K562 (cell line): ENCODE results near the gene NMNAT2. TPM values are rescaled to one million over a fixed set of nuclear protein-coding genes. Genes with fewer than 3 reads are reported as not detected.

Experiments
- HDAC6 ChIP-seq: IDR thresholded peaks from 2 replicates; pipeline ENCODE4 v1.6.1; 2012; ENCODE audit warnings: low read depth, mild to moderate bottlenecking, control low read depth, inconsistent platforms, low read length, moderate library complexity
- PRPF4 ChIP-seq: fragments of 200-400 bp; formaldehyde crosslinking; IDR thresholded peaks from one replicate; pipeline ENCODE4 v1.6.1; 2017; ENCODE audit warnings: low read length, low read depth, mild to moderate bottlenecking; ENCODE audit not compliant: insufficient read depth, poor library complexity, severe bottlenecking
- RBM14 ChIP-seq: fragments of 200-400 bp; formaldehyde crosslinking; IDR thresholded peaks from 2 replicates; pipeline ENCODE4 v1.6.1; 2018; ENCODE audit warnings: low read depth, mild to moderate bottlenecking, low read length, moderate library complexity, borderline replicate concordance; ENCODE audit not compliant: insufficient read depth
- SIN3B ChIP-seq: fragments of 450-650 bp; IDR thresholded peaks from 2 replicates; pipeline ENCODE4 v1.6.1; 2017; ENCODE audit warnings: low read depth, mild to moderate bottlenecking, moderate library complexity
- TEAD2 ChIP-seq: fragments of 450-650 bp; IDR thresholded peaks from 2 replicates; pipeline ENCODE4 v1.6.1; 2016; ENCODE audit warnings: missing genetic modification characterization, control low read depth, missing compliant biosample characterization
- THRAP3 ChIP-seq: fragments of 450-650 bp; IDR thresholded peaks from 2 replicates; pipeline ENCODE4 v1.6.1; 2016; ENCODE audit warnings: mild to moderate bottlenecking, inconsistent platforms, borderline replicate concordance
- ZBTB40 ChIP-seq, 2 experiments: fragments of 450-650 bp in 1 of 2; sonication (generic) in 1 of 2; formaldehyde crosslinking in 1 of 2; IDR thresholded peaks; 2 replicates each; pipeline versions ENCODE4 v1.7.1 to v1.9.0; 2016 to 2022; ENCODE audit warnings: inconsistent platforms in 1 of 2, mild to moderate bottlenecking in 1 of 2, missing genetic modification reagents in 1 of 2
- polyA plus RNA-seq, 8 experiments: library from polyadenylated mRNA; depleted of rRNA in 4 of 8; stranded (reverse) in 5 of 8; unstranded in 3 of 8; fragments of >200 nt; fragmentation: Nextera tagmentation in 2 of 8; fragmentation: Illumina TruSeq in 1 of 8; extraction: Ambion mirVana in 2 of 8; extraction: Trizol in 1 of 8; gene quantifications; 2 replicates each; pipeline versions ENCODE4 v1.2.1 to v1.2.3, GENCODE V29; 2011 to 2014; ENCODE audit warnings: inconsistent platforms in 1 of 8, missing spikeins in 1 of 8
- total RNA-seq, 7 experiments: library from RNA; depleted of rRNA in 6 of 7; stranded (reverse); fragments of >200 nt in 6 of 7; fragmentation: Illumina TruSeq in 2 of 7; extraction: Trizol in 2 of 7; gene quantifications; 2 replicates each; pipeline versions ENCODE4 v1.2.1 to v1.2.3, GENCODE V29; 2011 to 2021; ENCODE audit warnings: low replicate concordance in 1 of 7
- TF ChIP-seq, protein P1 (sequence below): sonication (generic); formaldehyde crosslinking; IDR thresholded peaks from 2 replicates; pipeline ENCODE4 v1.8.1; 2023; ENCODE audit warnings: missing genetic modification reagents, mild to moderate bottlenecking, borderline replicate concordance
- TF ChIP-seq, protein P2 (sequence below): fragments of 450-650 bp; conservative IDR thresholded peaks from 2 replicates; pipeline ENCODE4 v1.6.1; 2016; ENCODE audit warnings: missing genetic modification characterization, low read depth, mild to moderate bottlenecking, control low read depth, missing compliant biosample characterization

NMNAT2 gene
- total and polyA plus RNA-seq, 9 of the 15 experiments (the other 6 are each of a cell fraction or from before 2014, with no cell fraction given): not detected

- TF ChIP-seq, protein P1, sequence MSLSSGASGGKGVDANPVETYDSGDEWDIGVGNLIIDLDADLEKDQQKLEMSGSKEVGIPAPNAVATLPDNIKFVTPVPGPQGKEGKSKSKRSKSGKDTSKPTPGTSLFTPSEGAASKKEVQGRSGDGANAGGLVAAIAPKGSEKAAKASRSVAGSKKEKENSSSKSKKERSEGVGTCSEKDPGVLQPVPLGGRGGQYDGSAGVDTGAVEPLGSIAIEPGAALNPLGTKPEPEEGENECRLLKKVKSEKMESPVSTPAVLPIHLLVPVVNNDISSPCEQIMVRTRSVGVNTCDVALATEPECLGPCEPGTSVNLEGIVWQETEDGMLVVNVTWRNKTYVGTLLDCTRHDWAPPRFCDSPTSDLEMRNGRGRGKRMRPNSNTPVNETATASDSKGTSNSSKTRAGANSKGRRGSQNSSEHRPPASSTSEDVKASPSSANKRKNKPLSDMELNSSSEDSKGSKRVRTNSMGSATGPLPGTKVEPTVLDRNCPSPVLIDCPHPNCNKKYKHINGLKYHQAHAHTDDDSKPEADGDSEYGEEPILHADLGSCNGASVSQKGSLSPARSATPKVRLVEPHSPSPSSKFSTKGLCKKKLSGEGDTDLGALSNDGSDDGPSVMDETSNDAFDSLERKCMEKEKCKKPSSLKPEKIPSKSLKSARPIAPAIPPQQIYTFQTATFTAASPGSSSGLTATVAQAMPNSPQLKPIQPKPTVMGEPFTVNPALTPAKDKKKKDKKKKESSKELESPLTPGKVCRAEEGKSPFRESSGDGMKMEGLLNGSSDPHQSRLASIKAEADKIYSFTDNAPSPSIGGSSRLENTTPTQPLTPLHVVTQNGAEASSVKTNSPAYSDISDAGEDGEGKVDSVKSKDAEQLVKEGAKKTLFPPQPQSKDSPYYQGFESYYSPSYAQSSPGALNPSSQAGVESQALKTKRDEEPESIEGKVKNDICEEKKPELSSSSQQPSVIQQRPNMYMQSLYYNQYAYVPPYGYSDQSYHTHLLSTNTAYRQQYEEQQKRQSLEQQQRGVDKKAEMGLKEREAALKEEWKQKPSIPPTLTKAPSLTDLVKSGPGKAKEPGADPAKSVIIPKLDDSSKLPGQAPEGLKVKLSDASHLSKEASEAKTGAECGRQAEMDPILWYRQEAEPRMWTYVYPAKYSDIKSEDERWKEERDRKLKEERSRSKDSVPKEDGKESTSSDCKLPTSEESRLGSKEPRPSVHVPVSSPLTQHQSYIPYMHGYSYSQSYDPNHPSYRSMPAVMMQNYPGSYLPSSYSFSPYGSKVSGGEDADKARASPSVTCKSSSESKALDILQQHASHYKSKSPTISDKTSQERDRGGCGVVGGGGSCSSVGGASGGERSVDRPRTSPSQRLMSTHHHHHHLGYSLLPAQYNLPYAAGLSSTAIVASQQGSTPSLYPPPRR (CRISPR knock-in tag): no peak
- TF ChIP-seq TEAD2 (tag) (no peak), RBM14 (no peak), ZBTB40 (IDR thresholded peaks at IDR 0.05) (no peak), ZBTB40 (CRISPR knock-in tag; IDR thresholded peaks at IDR 0.05) (no peak), PRPF4 (no peak), THRAP3 (no peak), SIN3B (no peak), HDAC6 (no peak)
- TF ChIP-seq, protein P2, sequence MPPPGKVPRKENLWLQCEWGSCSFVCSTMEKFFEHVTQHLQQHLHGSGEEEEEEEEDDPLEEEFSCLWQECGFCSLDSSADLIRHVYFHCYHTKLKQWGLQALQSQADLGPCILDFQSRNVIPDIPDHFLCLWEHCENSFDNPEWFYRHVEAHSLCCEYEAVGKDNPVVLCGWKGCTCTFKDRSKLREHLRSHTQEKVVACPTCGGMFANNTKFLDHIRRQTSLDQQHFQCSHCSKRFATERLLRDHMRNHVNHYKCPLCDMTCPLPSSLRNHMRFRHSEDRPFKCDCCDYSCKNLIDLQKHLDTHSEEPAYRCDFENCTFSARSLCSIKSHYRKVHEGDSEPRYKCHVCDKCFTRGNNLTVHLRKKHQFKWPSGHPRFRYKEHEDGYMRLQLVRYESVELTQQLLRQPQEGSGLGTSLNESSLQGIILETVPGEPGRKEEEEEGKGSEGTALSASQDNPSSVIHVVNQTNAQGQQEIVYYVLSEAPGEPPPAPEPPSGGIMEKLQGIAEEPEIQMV (tag): no peak
Measured at GRCh38 chr1:183249941-183250452, 168.2 kb downstream of the NMNAT2 start (continued).
